Astrocyte (in vitro differentiated cells and primary cell): Measurements from ENCODE around the gene PRR9. TPM values are rescaled to one million over a fixed set of nuclear protein-coding genes. Genes with fewer than 3 reads are reported as not detected.

ENCODE experiments used
- total RNA-seq: library from RNA; stranded (reverse); gene quantifications from 2 replicates; pipeline ENCODE4 v1.2.1, GENCODE V29; 2021

PRR9 gene
- total RNA-seq, 1 donor from 2014 or later, result 0.52 TPM

Other genes starting within 250 kb of the PRR9 start
- not detected in 2 replicates for gene SPRR4, start 246.9 kb upstream of the PRR9 start, total RNA-seq
- gene SPRR1A, start 233.5 kb upstream of the PRR9 start, total RNA-seq, result not detected in 2 replicates
- 0.70 and 3.0 TPM in 2 replicates for gene SPRR3, start 215.8 kb upstream of the PRR9 start, total RNA-seq
- gene SPRR1B, start 186.4 kb upstream of the PRR9 start, total RNA-seq, result 0.39 and 0.50 TPM in 2 replicates
- gene SPRR2D, start 176.5 kb upstream of the PRR9 start, total RNA-seq, result 0.57 TPM in 1 of 2 replicates, not detected in the other
- gene SPRR2A, start 160.1 kb upstream of the PRR9 start, total RNA-seq, result not detected in 2 replicates
- gene SPRR2B, start 146.0 kb upstream of the PRR9 start, total RNA-seq, result not detected in 2 replicates
- not detected in 2 replicates for gene SPRR2E, start 123.1 kb upstream of the PRR9 start, total RNA-seq
- gene SPRR2F, start 104.1 kb upstream of the PRR9 start, total RNA-seq, result not detected in 2 replicates
- gene SPRR2G, start 66.7 kb upstream of the PRR9 start, total RNA-seq, result not detected in 2 replicates
- not detected in 2 replicates for gene LELP1, start 14.2 kb upstream of the PRR9 start, total RNA-seq
- gene LORICRIN, start 42.1 kb downstream of the PRR9 start, total RNA-seq, result not detected in 2 replicates
- gene PGLYRP3, start 95.4 kb downstream of the PRR9 start, total RNA-seq, result not detected in 2 replicates
- not detected in 2 replicates for gene PGLYRP4, start 131.3 kb downstream of the PRR9 start, total RNA-seq
- gene S100A9, start 140.3 kb downstream of the PRR9 start, total RNA-seq, result 1.8 TPM in 1 of 2 replicates, not detected in the other
- not detected in 2 replicates for gene S100A12, start 158.0 kb downstream of the PRR9 start, total RNA-seq
- gene S100A8, start 173.5 kb downstream of the PRR9 start, total RNA-seq, result not detected in 2 replicates
- gene S100A7A, start 198.9 kb downstream of the PRR9 start, total RNA-seq, result not detected in 2 replicates
- gene S100A7, start 243.1 kb downstream of the PRR9 start, total RNA-seq, result not detected in 2 replicates